ENCODE data around the gene TGFB1I1.
"Not testable (repeated sequence)": the region's sequence is repeated elsewhere in the genome, so short reads cannot be mapped to it uniquely, and the experiment has no call there.

The TGFB1I1 gene

DNA sequence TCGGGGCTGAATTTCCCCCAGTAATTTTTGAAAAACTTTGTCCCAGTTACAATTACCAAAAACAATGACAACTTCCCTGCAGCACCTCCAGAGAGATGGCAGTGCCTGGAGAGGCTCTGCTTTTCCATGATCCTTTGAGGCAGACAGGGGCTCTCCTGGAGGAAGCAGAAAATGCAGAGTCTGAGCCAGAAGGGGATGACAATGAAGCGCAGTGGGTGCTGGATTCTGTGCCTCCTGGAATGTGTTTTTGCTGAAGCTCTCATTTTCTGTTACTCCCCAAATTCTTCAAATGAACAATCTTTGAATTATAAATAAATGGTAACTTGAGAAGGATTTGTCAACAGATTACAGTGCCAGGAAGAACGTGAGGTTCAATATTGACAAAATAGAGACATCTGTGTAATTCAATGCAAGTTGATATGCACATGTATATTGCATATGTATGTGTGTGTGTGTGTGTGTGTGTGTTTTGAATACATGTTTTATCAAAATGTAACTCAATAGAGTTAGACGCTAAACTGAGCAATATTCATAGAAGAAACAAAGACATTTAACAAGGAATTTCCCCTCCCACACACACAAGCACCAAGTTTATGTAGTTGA is 45.9 kb downstream of the TGFB1I1 start:
- no peak for DNase-seq (ENCODE audit: low read depth in 2 of 2)

DNA sequence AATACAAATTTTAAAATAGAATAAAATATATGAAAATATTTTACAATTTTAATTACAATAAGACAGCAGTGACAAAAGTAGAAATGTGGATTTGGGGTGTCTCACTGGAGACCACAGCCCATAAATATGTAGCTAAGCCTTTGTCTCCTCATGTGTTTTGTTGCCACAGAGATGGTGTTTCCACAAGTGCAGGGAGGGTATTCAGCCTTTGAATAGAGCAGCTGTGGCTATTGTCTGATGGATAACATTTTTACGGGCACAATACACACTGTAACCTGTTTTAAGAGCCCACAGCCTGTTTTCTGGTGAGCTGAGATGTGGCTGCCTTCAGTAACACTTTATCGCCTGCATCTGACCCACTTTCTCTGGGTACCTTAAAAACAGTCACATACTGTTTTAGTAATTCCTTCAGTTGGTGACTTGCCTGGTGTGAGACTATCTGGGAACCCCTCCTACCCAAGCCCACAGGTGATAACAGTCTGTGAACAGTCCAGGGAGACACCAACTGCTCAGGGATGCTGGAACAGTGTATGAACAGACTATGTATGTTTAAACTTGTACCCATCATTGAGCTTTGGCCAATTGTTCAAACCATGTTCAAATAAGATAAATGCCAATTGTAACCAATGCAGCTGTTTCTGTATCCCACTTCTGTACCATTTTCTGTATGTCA is 47.9 kb downstream of the TGFB1I1 start:
- DNase-seq (ENCODE audit: low read depth in 2 of 2), result no peak

DNA sequence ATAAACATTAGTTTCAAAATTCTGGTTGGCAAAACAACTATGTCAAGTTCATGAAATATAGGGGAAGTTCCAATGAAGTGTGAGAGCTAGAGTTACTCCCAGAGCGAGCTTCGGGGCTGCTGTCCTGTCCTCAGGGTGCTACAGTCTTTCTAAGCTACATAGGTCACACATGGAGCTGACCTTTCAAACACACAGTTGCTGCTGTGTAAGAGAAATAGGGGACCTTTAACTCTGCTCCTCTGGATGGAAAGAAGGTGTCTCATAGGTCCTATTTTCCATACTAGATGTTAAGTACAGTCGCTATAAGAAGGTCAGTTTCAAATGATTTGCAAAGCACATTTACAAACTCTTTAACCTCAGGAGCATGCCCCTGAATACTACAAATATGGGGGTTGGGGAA is 49.4 kb downstream of the TGFB1I1 start:
- DNase-seq (ENCODE audit: low read depth in 2 of 2), result no peak

DNA sequence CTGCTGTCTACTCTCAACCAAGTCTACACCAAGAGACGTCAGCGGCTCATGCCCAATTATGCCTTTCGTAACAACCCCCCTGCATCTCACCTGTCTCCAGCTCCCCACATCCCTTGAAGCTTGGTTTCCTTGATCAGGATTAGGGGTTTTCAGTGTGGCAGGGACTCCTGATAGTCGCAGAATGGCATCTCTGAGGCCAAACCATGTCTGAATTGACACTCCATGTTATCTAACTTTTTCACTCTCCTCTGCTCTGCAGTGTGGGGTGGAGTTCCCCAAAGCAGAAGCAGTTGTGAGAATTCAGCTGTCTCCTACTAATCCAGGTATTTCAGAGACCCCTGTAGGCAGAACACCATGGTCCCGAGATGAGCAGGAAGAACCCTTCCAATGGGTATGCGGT is 50.1 kb downstream of the TGFB1I1 start:
- no peak for DNase-seq (ENCODE audit: low read depth in 2 of 2)

DNA sequence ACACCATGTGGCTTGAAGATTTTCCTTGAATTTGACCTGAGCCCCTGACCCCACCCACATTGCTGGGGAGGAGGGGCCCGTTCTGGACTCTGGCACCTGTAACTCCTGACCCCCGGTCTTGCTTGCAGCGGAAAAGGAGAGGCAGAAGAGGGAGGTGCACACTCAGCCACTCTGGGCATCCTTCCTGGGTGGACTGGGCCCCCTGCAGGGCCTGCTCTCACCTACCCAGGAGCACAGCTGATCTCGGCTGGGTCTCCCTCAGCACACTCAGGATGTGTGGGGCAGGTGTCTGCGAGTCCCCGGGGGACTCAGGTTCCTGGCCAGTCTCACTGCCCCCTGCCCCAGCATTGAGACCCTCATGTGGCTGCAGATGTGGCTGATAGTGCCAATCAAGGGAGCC is 51.8 kb downstream of the TGFB1I1 start:
- not testable (repeated sequence) for DNase-seq (ENCODE audit: low read depth in 2 of 2)

DNA sequence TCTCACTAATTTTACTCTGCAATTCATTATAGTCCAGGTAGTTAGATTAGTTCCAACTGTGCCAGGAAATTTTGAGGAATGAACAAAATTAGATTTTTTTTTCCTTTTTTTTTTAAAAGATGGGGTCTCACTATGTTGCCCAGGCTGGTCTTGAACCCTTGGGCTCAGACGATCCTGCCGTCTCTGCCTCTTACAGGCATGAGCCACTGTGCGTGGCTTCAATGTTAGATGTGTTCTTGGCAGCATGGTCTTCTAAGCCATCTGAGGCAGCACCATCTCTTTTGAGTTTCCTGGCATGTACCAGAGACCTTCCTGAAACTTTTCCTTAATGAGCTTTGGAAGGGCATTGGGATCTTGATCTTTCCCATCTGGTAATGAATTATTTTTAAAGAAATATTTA is 53.2 kb downstream of the TGFB1I1 start:
- DNase-seq (ENCODE audit: low read depth in 2 of 2), result no peak

Measured in stimulated activated CD8-positive, alpha-beta memory T cell treated with anti-CD3 and anti-CD28 coated beads, Interleukin-7, amount 100 ng/mL, for 1 hour (primary cell).